ENCODE data around the gene LRIT3.

The LRIT3 gene

DNA sequence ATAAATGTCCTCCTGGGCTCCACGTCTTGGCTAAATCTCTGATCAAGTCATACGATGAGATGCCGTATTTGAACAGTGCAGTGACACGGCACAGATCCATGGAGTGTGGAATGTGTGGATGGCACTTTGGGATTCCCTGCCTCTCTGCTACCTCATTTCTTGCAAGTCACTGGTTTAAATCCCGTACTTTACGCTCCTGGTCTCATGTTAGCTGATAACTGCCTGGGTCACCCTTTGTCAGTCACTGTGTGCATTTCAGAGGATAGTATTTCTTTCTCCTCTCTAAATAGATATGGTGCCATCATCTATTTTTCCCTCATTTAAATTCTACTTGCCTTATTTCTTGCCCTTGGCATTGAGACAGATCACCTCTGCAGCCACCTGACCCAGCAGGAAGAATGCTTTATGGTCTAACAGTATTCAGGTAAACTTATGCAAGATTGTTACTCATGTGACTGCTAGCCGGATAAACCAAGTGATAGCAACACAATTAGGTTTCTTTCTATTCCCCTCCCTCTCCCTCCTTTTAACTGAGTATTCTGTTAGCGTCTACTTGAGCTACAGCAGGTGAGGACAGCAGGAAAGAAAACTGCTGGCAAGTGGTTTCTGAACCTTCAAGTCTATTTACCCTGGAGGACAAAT, 67.6 kb downstream of the LRIT3 start:
- TF ChIP-seq, protein P1, sequence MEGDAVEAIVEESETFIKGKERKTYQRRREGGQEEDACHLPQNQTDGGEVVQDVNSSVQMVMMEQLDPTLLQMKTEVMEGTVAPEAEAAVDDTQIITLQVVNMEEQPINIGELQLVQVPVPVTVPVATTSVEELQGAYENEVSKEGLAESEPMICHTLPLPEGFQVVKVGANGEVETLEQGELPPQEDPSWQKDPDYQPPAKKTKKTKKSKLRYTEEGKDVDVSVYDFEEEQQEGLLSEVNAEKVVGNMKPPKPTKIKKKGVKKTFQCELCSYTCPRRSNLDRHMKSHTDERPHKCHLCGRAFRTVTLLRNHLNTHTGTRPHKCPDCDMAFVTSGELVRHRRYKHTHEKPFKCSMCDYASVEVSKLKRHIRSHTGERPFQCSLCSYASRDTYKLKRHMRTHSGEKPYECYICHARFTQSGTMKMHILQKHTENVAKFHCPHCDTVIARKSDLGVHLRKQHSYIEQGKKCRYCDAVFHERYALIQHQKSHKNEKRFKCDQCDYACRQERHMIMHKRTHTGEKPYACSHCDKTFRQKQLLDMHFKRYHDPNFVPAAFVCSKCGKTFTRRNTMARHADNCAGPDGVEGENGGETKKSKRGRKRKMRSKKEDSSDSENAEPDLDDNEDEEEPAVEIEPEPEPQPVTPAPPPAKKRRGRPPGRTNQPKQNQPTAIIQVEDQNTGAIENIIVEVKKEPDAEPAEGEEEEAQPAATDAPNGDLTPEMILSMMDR (conservative IDR thresholded peaks at IDR 0.05; ENCODE audit: control insufficient read depth, insufficient read depth, low read depth, low read length) = no peak
- H3K4me3 ChIP-seq (ENCODE audit: control insufficient read depth, low read depth, low read length) = no peak overlapping the region
- DNase-seq (ENCODE audit: low read depth) = no peak

- H3K4me3 ChIP-seq (ENCODE audit: control insufficient read depth, low read depth, low read length) = no peak overlapping the region
- TF ChIP-seq, protein P1 (conservative IDR thresholded peaks at IDR 0.05; ENCODE audit: control insufficient read depth, insufficient read depth, low read depth, low read length) = no peak
- DNase-seq (ENCODE audit: low read depth) = no peak
Observed at GRCh38 chr4:109916027-109916409, 68.1 kb downstream of the LRIT3 start.

- H3K4me3 ChIP-seq (ENCODE audit: control insufficient read depth, low read depth, low read length) = no peak overlapping the region
- peak; percentile 74 for DNase-seq (ENCODE audit: low read depth)
- TF ChIP-seq, protein P1 (conservative IDR thresholded peaks at IDR 0.05; ENCODE audit: control insufficient read depth, insufficient read depth, low read depth, low read length) = no peak
Observed at GRCh38 chr4:109921384-109921808, 73.5 kb downstream of the LRIT3 start.
